Measurements from ENCODE around the gene PDE4D. TPM values are rescaled to one million over a fixed set of nuclear protein-coding genes. Genes with fewer than 3 reads are reported as not detected.

Gene PDE4D
- total and polyA plus RNA-seq, 10 of the 15 experiments (the other 5 are each of a cell fraction or from before 2014, with no cell fraction given) = 0.87 to 4.1 (median 2.2) TPM

- FAIRE-seq (no peak), ATAC-seq (peak; percentile 55)
- RAD21 ChIA-PET (ENCODE audit: unreplicated experiment) = interaction anchor here (1.4 kb wide), 1 partner anchor 25 kb away, joined by 4 read pairs; no protein-coding TSS in a partner anchor
Observed at GRCh38 chr5:58965677-58966414, 927.7 kb downstream of the PDE4D start.

GRCh38 chr5:58963821-58964220, 929.7 kb downstream of the PDE4D start:
- Histone ChIP-seq H3K4me1 (ENCODE audit: control insufficient read depth, insufficient read depth, low read length) (peaks cover 7% of the 10 kb centered on the region; the same call in 1 of the 2 replicates), H3K27ac (ENCODE audit: control insufficient read depth, insufficient read depth) (no peak overlapping the region), H3K4me2 (ENCODE audit: control insufficient read depth, insufficient read depth) (no peak overlapping the region), H2AFZ (ENCODE audit: control insufficient read depth, low read depth, low read length) (no peak overlapping the region), H3K79me2 (ENCODE audit: control insufficient read depth, insufficient read depth, low read length) (no peaks in the 10 kb centered on the region), H4K20me1 (ENCODE audit: control insufficient read depth, insufficient read depth) (no peaks in the 10 kb centered on the region), H3K27me3 (replicated peaks in 1 of 2; ENCODE audit: control insufficient read depth in 2 of 2, insufficient read depth in 2 of 2, low read length in 1 of 2) (no peaks in the 10 kb centered on the region), H3K9ac (ENCODE audit: control insufficient read depth, insufficient read depth, low read length) (no peak overlapping the region), H3K4me3 (no peak overlapping the region), H3K9me3 (replicated peaks; ENCODE audit: control insufficient read depth, insufficient read depth, low read length) (no peaks in the 10 kb centered on the region; the same call in 2 of the 3 replicates), H3K36me3 (ENCODE audit: control insufficient read depth in 2 of 2, insufficient read depth in 2 of 2, low read length in 1 of 2) (no peaks in the 10 kb centered on the region)
- ChIA-PET POLR2A (no interaction called here), CTCF (no interaction called here), SMC1A (ENCODE audit: uncharacterized antibody, unreplicated experiment) (no interaction called here), RAD21 (ENCODE audit: unreplicated experiment) (no interaction called here)
- no peak for FAIRE-seq
- ATAC-seq = no peak
- DNase-seq (ENCODE audit: low read depth, low spot score) = no peak
- no TSS peak for BruUV-seq (replicated peaks)
- WGBS (ENCODE audit: insufficient coverage, insufficient replicate concordance, low lambda C conversion rate, missing lambda C conversion rate) = 14% methylated on average over 1 of the region's 1 CpG
- intact Hi-C loops (cut with micrococcal nuclease; ENCODE audit: unreplicated experiment) (no loop called here), in situ Hi-C loops (cut with MboI) (no loop called here)
- TF ChIP-seq PRDM15 (CRISPR knock-in tag; IDR thresholded peaks at IDR 0.05) (no peak), EZH2 (IDR thresholded peaks at IDR 0.05; ENCODE audit: borderline replicate concordance, control insufficient read depth, low read depth, low read length) (no peak), TARDBP (IDR thresholded peaks at IDR 0.05; ENCODE audit: borderline replicate concordance) (no peak), DPF2 (IDR thresholded peaks at IDR 0.05) (no peak), CBFB (IDR thresholded peaks at IDR 0.05; ENCODE audit: low read depth) (no peak), RBBP5 (conservative IDR thresholded peaks at IDR 0.05) (no peak), RCOR1 (conservative IDR thresholded peaks at IDR 0.05; ENCODE audit: low read depth, low read length) (no peak)
- TF ChIP-seq, protein P1, sequence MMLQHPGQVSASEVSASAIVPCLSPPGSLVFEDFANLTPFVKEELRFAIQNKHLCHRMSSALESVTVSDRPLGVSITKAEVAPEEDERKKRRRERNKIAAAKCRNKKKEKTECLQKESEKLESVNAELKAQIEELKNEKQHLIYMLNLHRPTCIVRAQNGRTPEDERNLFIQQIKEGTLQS (IDR thresholded peaks at IDR 0.05; ENCODE audit: borderline replicate concordance, extremely low read depth, low read depth, low read length) = no peak

More at GRCh38 chr5:58965677-58966414, 927.7 kb downstream of the PDE4D start:
- Histone ChIP-seq H3K4me1 (ENCODE audit: control insufficient read depth, insufficient read depth, low read length) (peaks cover 7% of the 10 kb centered on the region; the same call in 1 of the 2 replicates), H3K4me3 (no peak overlapping the region), H3K27me3 (replicated peaks in 1 of 2; ENCODE audit: control insufficient read depth in 2 of 2, insufficient read depth in 2 of 2, low read length in 1 of 2) (no peaks in the 10 kb centered on the region), H3K9me3 (replicated peaks; ENCODE audit: control insufficient read depth, insufficient read depth, low read length) (no peaks in the 10 kb centered on the region; the same call in 2 of the 3 replicates), H3K79me2 (ENCODE audit: control insufficient read depth, insufficient read depth, low read length) (no peaks in the 10 kb centered on the region), H3K27ac (ENCODE audit: control insufficient read depth, insufficient read depth) (no peak overlapping the region), H3K36me3 (ENCODE audit: control insufficient read depth in 2 of 2, insufficient read depth in 2 of 2, low read length in 1 of 2) (no peaks in the 10 kb centered on the region), H2AFZ (ENCODE audit: control insufficient read depth, low read depth, low read length) (no peak overlapping the region), H3K9ac (ENCODE audit: control insufficient read depth, insufficient read depth, low read length) (no peak overlapping the region), H4K20me1 (ENCODE audit: control insufficient read depth, insufficient read depth) (no peaks in the 10 kb centered on the region), H3K4me2 (ENCODE audit: control insufficient read depth, insufficient read depth) (no peak overlapping the region)
- intact Hi-C loops (cut with micrococcal nuclease; ENCODE audit: unreplicated experiment) = no loop called here
- CTCF ChIA-PET = interaction anchor here (0.8 to 4.0 kb wide), 4 partner anchors 41 to 80 kb away, joined by 4 to 12 read pairs (median 6); no protein-coding TSS in a partner anchor
- in situ Hi-C loops (cut with MboI) = no loop called here
- DNase-seq (ENCODE audit: low read depth, low spot score) = no peak
- TF ChIP-seq DPF2 (IDR thresholded peaks at IDR 0.05) (0 out of 2 replicates have a peak, but pooled peaks have one; percentile 25), IKZF1 (conservative IDR thresholded peaks at IDR 0.05) (peak; percentile 70)
- TF ChIP-seq, protein P1 (IDR thresholded peaks at IDR 0.05; ENCODE audit: borderline replicate concordance, extremely low read depth, low read depth, low read length) = no peak
- no TSS peak for BruUV-seq (replicated peaks)
- POLR2A ChIA-PET = interaction anchor here (0.5 to 1.0 kb wide), 2 partner anchors 32 to 209 kb away, joined by 3 to 4 read pairs; no protein-coding TSS in a partner anchor
- WGBS (ENCODE audit: insufficient coverage, insufficient replicate concordance, low lambda C conversion rate, missing lambda C conversion rate) = 50% methylated on average over 9 of the region's 9 CpGs
- SMC1A ChIA-PET (ENCODE audit: uncharacterized antibody, unreplicated experiment) = interaction anchor here (1.2 to 1.5 kb wide), 3 partner anchors 10 to 80 kb away, joined by 5 read pairs; no protein-coding TSS in a partner anchor

All from GM12878 (cell line).